ENCODE results near the gene AGTRAP. TPM values are rescaled to one million over a fixed set of nuclear protein-coding genes. Genes with fewer than 3 reads are reported as not detected.

The AGTRAP gene
- total RNA-seq, 1 donor from 2014 or later: 25.1 TPM

- Mint-ChIP-seq H3K36me3 (ENCODE audit: low read depth, unreplicated experiment) (peaks cover 6% of the 10 kb centered on the region), H3K27ac (ENCODE audit: unreplicated experiment) (no peak overlapping the region), H3K9me3 (ENCODE audit: unreplicated experiment) (no peaks in the 10 kb centered on the region), H3K27me3 (ENCODE audit: unreplicated experiment) (peaks cover 2% of the 10 kb centered on the region), H3K4me3 (ENCODE audit: unreplicated experiment) (no peak overlapping the region), H3K4me1 (ENCODE audit: unreplicated experiment) (peaks cover 7% of the 10 kb centered on the region)
- peak; percentile 49 for DNase-seq (ENCODE audit: low spot score)
- TF ChIP-seq CTCF (IDR thresholded peaks at IDR 0.05; ENCODE audit: unreplicated experiment): no peak
Observed at GRCh38 chr1:11749203-11749689, 13.3 kb downstream of the AGTRAP start.

DNA sequence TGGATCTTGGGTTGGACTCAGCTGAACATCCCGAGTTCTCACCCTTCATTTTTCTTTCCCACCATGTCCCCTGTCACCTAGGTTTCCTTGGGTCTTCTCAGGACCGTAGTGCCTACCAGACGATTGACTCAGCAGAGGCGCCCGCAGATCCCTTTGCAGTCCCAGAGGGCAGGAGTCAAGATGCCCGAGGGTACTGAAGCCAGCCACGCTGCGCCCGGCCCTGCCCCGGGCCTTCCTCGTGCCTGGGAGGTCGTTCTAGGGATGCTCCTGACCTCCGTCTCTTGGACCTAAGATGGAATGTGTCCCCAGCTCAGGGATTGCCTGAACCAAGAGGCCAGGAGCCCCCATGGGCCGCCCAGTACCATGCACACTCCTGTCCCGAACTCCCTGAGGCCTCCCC is 14.1 kb downstream of the AGTRAP start:
- no peaks in the 10 kb centered on the region for H3K9me3 Mint-ChIP-seq (ENCODE audit: unreplicated experiment)
- H3K4me1 Mint-ChIP-seq (ENCODE audit: unreplicated experiment): peaks cover 7% of the 10 kb centered on the region
- no peak for DNase-seq (ENCODE audit: low spot score)
- peaks cover 2% of the 10 kb centered on the region for H3K27me3 Mint-ChIP-seq (ENCODE audit: unreplicated experiment)
- H3K36me3 Mint-ChIP-seq (ENCODE audit: low read depth, unreplicated experiment): peaks cover 6% of the 10 kb centered on the region
- no peak overlapping the region for H3K4me3 Mint-ChIP-seq (ENCODE audit: unreplicated experiment)
- H3K27ac Mint-ChIP-seq (ENCODE audit: unreplicated experiment): no peak overlapping the region
- no peak for TF ChIP-seq CTCF (IDR thresholded peaks at IDR 0.05; ENCODE audit: unreplicated experiment)

DNA sequence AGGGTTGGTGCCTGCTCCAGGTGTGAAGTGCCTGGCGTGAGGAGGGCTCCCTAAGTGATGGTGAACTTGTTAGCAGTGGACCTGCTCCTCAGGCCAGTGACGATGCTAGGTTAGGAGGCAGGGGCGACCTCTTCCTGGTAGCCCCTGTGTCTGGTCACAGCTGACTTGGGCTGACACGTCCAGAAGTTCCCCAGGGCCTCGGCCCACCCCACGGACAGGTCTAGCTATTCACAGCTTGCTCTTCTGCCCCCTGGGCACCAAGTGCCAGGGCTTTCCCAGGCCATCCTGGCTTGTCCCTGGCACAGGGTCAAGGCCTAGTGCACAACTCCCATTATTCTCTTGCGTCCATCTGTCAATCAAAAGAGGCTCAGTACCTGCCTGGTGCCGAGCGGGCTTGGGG is 15.2 kb downstream of the AGTRAP start:
- no peak for TF ChIP-seq CTCF (IDR thresholded peaks at IDR 0.05; ENCODE audit: unreplicated experiment)
- no peak for DNase-seq (ENCODE audit: low spot score)
- peaks cover 6% of the 10 kb centered on the region for H3K36me3 Mint-ChIP-seq (ENCODE audit: low read depth, unreplicated experiment)
- no peak overlapping the region for H3K27ac Mint-ChIP-seq (ENCODE audit: unreplicated experiment)
- peaks cover 7% of the 10 kb centered on the region for H3K4me1 Mint-ChIP-seq (ENCODE audit: unreplicated experiment)
- H3K9me3 Mint-ChIP-seq (ENCODE audit: unreplicated experiment): no peaks in the 10 kb centered on the region
- H3K4me3 Mint-ChIP-seq (ENCODE audit: unreplicated experiment): no peak overlapping the region
- H3K27me3 Mint-ChIP-seq (ENCODE audit: unreplicated experiment): peaks cover 5% of the 10 kb centered on the region

DNA sequence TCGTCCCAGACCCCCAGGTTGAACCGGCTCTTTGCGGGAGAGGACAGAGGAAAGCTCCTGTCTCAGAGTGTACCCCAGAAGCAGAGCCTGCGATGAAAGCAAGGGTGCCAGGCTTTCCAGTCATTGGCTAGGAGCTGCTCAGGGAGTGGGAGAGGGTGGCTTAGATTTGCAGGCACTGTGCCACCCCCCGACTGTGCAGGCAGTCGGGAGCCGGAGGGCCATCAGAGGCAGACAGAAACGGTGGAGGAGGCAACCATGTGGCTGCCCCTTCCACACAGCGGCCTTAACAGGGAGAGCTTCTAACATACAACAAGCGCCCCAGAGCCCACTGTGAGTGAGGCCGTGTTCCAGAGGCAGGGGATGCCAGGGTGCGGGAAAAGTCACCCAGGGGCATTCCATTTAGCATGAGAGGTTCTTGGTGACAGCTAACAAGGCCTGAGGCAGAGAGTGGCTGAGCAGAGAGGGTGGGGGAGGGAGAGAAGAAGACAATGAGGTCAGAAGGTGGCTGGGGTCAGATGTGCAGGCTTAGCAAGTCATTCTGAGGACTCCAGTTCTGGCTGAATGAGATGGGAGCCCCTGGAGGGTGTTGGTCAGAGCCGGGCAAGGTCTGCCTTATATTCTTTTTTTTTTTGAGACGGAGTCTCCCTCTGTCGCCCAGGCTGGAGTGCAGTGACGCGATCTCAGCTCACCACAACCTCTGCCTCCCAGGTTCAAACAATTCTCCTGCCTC is 16.6 kb downstream of the AGTRAP start:
- no peaks in the 10 kb centered on the region for H3K9me3 Mint-ChIP-seq (ENCODE audit: unreplicated experiment)
- no peak overlapping the region for H3K4me3 Mint-ChIP-seq (ENCODE audit: unreplicated experiment)
- H3K27ac Mint-ChIP-seq (ENCODE audit: unreplicated experiment): no peak overlapping the region
- no peak for TF ChIP-seq CTCF (IDR thresholded peaks at IDR 0.05; ENCODE audit: unreplicated experiment)
- H3K27me3 Mint-ChIP-seq (ENCODE audit: unreplicated experiment): peaks cover 8% of the 10 kb centered on the region
- peaks cover 7% of the 10 kb centered on the region for H3K4me1 Mint-ChIP-seq (ENCODE audit: unreplicated experiment)
- no peaks in the 10 kb centered on the region for H3K36me3 Mint-ChIP-seq (ENCODE audit: low read depth, unreplicated experiment)
- no peak for DNase-seq (ENCODE audit: low spot score)

GRCh38 chr1:11753555-11754208 is 17.7 kb downstream of the AGTRAP start:
- H3K36me3 Mint-ChIP-seq (ENCODE audit: low read depth, unreplicated experiment): no peaks in the 10 kb centered on the region
- no peak for TF ChIP-seq CTCF (IDR thresholded peaks at IDR 0.05; ENCODE audit: unreplicated experiment)
- DNase-seq (ENCODE audit: low spot score): no peak
- no peaks in the 10 kb centered on the region for H3K9me3 Mint-ChIP-seq (ENCODE audit: unreplicated experiment)
- peaks cover 7% of the 10 kb centered on the region for H3K4me1 Mint-ChIP-seq (ENCODE audit: unreplicated experiment)
- H3K27ac Mint-ChIP-seq (ENCODE audit: unreplicated experiment): peak overlapping the region; percentile 24
- peaks cover 10% of the 10 kb centered on the region for H3K27me3 Mint-ChIP-seq (ENCODE audit: unreplicated experiment)
- no peak overlapping the region for H3K4me3 Mint-ChIP-seq (ENCODE audit: unreplicated experiment)

All from endothelial cell (in vitro differentiated cells).